Measurements from ENCODE around the gene SORBS2. TPM values are rescaled to one million over a fixed set of nuclear protein-coding genes. Genes with fewer than 3 reads are reported as not detected.

Gene SORBS2
- total and polyA plus RNA-seq, 2 of the 8 experiments (the other 6 are each of a cell fraction or from before 2014, with no cell fraction given), result 73.0 to 87.1 TPM

- TF ChIP-seq ZNF274 (IDR thresholded peaks at IDR 0.05; ENCODE audit: borderline replicate concordance, extremely low read depth, low read length) (no peak), GTF2F1 (IDR thresholded peaks at IDR 0.05; ENCODE audit: borderline replicate concordance, low read depth, low read length) (no peak), ATF2 (IDR thresholded peaks at IDR 0.05; ENCODE audit: low read length) (no peak), RFX5 (IDR thresholded peaks at IDR 0.05; ENCODE audit: borderline replicate concordance, low read depth, low read length) (no peak), NRF1 (IDR thresholded peaks at IDR 0.05; ENCODE audit: low read depth, low read length) (no peak), SAP30 (IDR thresholded peaks at IDR 0.05; ENCODE audit: insufficient read depth, insufficient replicate concordance, low read length) (no peak), SIN3A (conservative IDR thresholded peaks at IDR 0.05 in 1 of 2, IDR thresholded peaks at IDR 0.05 in 1 of 2; ENCODE audit: low read depth in 1 of 2, low read length in 2 of 2) (no peak)
Measured at GRCh38 chr4:185710487-185710995, 101.5 kb downstream of the SORBS2 start (continued).
